ENCODE measurements around the gene NUBP2.

GRCh38 chr16:1766701-1767100 is 16.1 kb upstream of the NUBP2 start:
- no peak for TF ChIP-seq EP300 (IDR thresholded peaks at IDR 0.05)
- TF ChIP-seq, protein P1, sequence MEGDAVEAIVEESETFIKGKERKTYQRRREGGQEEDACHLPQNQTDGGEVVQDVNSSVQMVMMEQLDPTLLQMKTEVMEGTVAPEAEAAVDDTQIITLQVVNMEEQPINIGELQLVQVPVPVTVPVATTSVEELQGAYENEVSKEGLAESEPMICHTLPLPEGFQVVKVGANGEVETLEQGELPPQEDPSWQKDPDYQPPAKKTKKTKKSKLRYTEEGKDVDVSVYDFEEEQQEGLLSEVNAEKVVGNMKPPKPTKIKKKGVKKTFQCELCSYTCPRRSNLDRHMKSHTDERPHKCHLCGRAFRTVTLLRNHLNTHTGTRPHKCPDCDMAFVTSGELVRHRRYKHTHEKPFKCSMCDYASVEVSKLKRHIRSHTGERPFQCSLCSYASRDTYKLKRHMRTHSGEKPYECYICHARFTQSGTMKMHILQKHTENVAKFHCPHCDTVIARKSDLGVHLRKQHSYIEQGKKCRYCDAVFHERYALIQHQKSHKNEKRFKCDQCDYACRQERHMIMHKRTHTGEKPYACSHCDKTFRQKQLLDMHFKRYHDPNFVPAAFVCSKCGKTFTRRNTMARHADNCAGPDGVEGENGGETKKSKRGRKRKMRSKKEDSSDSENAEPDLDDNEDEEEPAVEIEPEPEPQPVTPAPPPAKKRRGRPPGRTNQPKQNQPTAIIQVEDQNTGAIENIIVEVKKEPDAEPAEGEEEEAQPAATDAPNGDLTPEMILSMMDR (IDR thresholded peaks at IDR 0.05) = no peak
- TF ChIP-seq POLR2A (IDR thresholded peaks at IDR 0.05) = no peak
